ENCODE data around the gene SEMA3E. TPM values are rescaled to one million over a fixed set of nuclear protein-coding genes. Genes with fewer than 3 reads are reported as not detected.

The SEMA3E gene
- total RNA-seq, 4 donors from 2014 or later: 10.1 to 29.2 (median 15.8) TPM

DNA sequence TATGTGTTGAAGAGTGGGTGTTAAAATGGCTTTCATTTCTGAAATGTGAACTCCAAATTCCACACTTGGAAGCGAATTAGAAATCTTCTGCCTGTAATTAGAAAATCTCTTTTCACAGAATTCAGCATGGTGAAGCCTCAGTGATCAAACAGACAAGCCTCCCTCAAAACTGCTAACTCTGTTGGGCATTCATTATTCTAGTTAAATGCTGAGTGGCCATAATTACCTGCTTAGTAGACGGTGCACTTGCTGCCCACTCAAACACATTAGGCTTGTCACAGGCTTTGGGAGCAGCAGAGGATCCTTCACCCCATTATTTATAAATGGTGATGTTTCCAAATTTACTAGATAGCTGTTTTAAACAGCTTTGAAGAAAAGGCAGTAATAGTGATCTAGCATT is 309.0 kb downstream of the SEMA3E start:
- Histone ChIP-seq H3K27ac (replicated peaks in 1 of 4) (no peak overlapping the region), H3K9me3 (peaks cover 0 to 6% (median 0%) of the 10 kb centered on the region in 4 donors), H3K36me3 (no peaks in the 10 kb centered on the region), H3K27me3 (no peaks in the 10 kb centered on the region), H3K4me3 (no peak overlapping the region), H3K4me1 (no peaks in the 10 kb centered on the region)
- 88% methylated on average over 2 of the region's 2 CpGs for WGBS
- DNase-seq (ENCODE audit: extremely low spot score): no peak
- intact Hi-C loops (cut with DNase I): no loop called here
- TF ChIP-seq POLR2AphosphoS5 (IDR thresholded peaks at IDR 0.05) (no peak), CTCF (IDR thresholded peaks at IDR 0.05) (no peak), EP300 (IDR thresholded peaks at IDR 0.05) (no peak), POLR2A (IDR thresholded peaks at IDR 0.05; ENCODE audit: low read depth) (no peak)

DNA sequence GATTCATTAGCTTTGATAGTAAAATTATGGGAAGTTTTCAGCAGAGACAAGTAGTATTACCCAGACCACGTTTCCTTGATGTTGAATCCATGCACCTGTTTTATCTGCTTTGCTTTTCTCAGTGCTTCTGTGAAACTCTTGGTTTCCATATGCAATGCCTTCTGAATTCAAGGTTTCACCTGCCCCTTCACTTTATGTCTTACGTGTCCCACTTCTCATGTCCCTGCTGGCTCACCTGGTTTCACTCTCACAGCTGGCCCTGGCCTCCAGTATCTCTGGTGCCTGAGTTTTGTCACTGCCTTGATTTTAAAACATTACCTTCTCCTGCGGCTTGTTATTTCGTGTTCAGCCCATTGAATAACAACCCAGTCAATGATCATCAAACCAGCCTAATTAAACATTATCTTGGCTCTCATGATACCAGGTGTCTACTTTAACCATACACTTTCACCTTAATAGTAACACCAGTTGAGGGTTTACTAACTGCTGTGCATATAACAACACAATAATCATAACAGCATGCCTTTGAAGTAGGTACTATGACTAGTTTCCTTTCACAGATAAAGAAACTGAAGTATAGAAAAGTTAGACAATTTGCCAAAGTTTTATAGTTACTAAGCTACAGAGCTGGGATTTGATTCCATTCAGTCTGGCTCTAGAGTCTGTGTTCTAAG is 310.5 kb downstream of the SEMA3E start:
- Histone ChIP-seq H3K36me3 (no peaks in the 10 kb centered on the region), H3K27ac (replicated peaks in 1 of 4) (no peak overlapping the region), H3K27me3 (no peaks in the 10 kb centered on the region), H3K9me3 (peaks cover 0 to 6% (median 0%) of the 10 kb centered on the region in 4 donors), H3K4me1 (no peaks in the 10 kb centered on the region), H3K4me3 (no peak overlapping the region)
- intact Hi-C loops (cut with DNase I): no loop called here
- 84% methylated on average over 4 of the region's 4 CpGs for WGBS
- DNase-seq (ENCODE audit: extremely low spot score): no peak
- TF ChIP-seq POLR2AphosphoS5 (IDR thresholded peaks at IDR 0.05): no peak
- TF ChIP-seq EP300 (IDR thresholded peaks at IDR 0.05): no peak
- TF ChIP-seq POLR2A (IDR thresholded peaks at IDR 0.05; ENCODE audit: low read depth): no peak
- TF ChIP-seq CTCF (IDR thresholded peaks at IDR 0.05): no peak

- Histone ChIP-seq H3K9me3 (no peaks in the 10 kb centered on the region), H3K4me3 (no peak overlapping the region), H3K27ac (replicated peaks in 1 of 4) (no peak overlapping the region), H3K4me1 (no peaks in the 10 kb centered on the region), H3K27me3 (no peaks in the 10 kb centered on the region), H3K36me3 (no peaks in the 10 kb centered on the region)
- intact Hi-C loops (cut with DNase I): no loop called here
- TF ChIP-seq CTCF (IDR thresholded peaks at IDR 0.05) (no peak), POLR2A (IDR thresholded peaks at IDR 0.05; ENCODE audit: low read depth) (no peak), EP300 (IDR thresholded peaks at IDR 0.05) (no peak), POLR2AphosphoS5 (IDR thresholded peaks at IDR 0.05) (no peak)
- WGBS: 74% methylated on average over 2 of the region's 2 CpGs
- no peak for DNase-seq (ENCODE audit: extremely low spot score)
These were observed 311.9 kb downstream of the SEMA3E start for GRCh38 chr7:83337050-83337449.

DNA sequence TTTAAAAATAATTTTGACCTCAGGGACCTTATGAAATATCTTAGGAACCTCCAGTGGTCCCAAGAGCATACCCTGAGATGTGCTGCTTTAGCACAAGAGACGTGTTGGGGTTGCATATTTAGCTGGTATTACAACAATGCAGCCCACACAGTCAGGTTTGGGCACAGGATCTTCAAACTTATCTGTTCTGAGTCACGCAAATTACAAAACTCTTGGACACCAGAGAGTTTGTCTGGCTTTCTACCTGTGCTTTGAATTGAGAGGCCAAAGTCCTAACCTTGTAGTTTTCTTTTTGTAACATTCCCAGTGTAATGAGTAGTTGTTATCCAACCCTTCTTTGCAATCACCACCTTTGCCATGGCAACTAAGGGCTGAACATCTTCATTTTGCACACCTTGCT is 322.7 kb downstream of the SEMA3E start:
- no peaks in the 10 kb centered on the region for H3K4me1 ChIP-seq
- no peak overlapping the region for H3K4me3 ChIP-seq
- intact Hi-C loops (cut with DNase I): no loop called here
- H3K27ac ChIP-seq (replicated peaks in 1 of 4): no peak overlapping the region
- TF ChIP-seq EP300 (IDR thresholded peaks at IDR 0.05) (no peak), POLR2AphosphoS5 (IDR thresholded peaks at IDR 0.05) (no peak), POLR2A (IDR thresholded peaks at IDR 0.05; ENCODE audit: low read depth) (no peak), CTCF (IDR thresholded peaks at IDR 0.05) (no peak)
- DNase-seq (ENCODE audit: extremely low spot score): no peak
- 78% methylated on average over 2 of the region's 2 CpGs for WGBS
- no peaks in the 10 kb centered on the region for H3K27me3 ChIP-seq
- no peaks in the 10 kb centered on the region for H3K9me3 ChIP-seq
- no peaks in the 10 kb centered on the region for H3K36me3 ChIP-seq

- Histone ChIP-seq H3K4me1 (no peaks in the 10 kb centered on the region), H3K27ac (replicated peaks in 1 of 4) (no peak overlapping the region), H3K9me3 (no peaks in the 10 kb centered on the region), H3K36me3 (no peaks in the 10 kb centered on the region), H3K27me3 (no peaks in the 10 kb centered on the region), H3K4me3 (no peak overlapping the region)
- WGBS: 98% methylated on average over 5 of the region's 5 CpGs
- TF ChIP-seq POLR2A (IDR thresholded peaks at IDR 0.05; ENCODE audit: low read depth) (no peak), CTCF (IDR thresholded peaks at IDR 0.05) (no peak), POLR2AphosphoS5 (IDR thresholded peaks at IDR 0.05) (no peak), EP300 (IDR thresholded peaks at IDR 0.05) (no peak)
- intact Hi-C loops (cut with DNase I): no loop called here
- no peak for DNase-seq (ENCODE audit: extremely low spot score)
These were observed 323.9 kb downstream of the SEMA3E start for GRCh38 chr7:83325083-83325482.
